ENCODE data around the gene CYRIA. TPM values are rescaled to one million over a fixed set of nuclear protein-coding genes. Genes with fewer than 3 reads are reported as not detected.

The CYRIA gene
- total and polyA plus RNA-seq, 7 donors = 0.92 to 15.3 (median 9.0) TPM

DNA sequence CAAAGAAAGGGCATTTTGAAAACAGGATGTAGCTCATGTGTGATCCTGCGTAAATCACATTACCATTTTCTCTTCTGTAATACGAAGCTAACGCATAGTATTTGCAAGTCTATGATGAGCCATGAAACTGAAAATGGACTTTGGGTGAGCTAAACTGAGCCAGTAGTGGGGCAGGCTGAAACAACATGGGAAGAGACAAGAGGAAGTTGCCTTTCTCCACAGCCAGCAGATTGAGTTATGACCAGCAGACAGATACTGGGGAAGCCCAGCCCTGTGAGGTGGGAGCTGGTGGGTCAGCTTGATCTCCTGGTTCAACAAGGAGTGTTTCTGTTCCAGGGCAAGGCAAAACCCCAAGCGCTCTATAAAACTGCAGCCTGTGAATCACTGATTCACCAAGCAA lies 11.8 kb downstream of the CYRIA start:
- Histone ChIP-seq H3K27ac (peak overlapping the region; percentile 64 to 82 (median 73)), H3K4me3 (no peak overlapping the region), H3K4me1 (peaks cover 0 to 92% (median 78%) of the 10 kb centered on the region in 4 donors), H3K36me3 (no peaks in the 10 kb centered on the region), H3K9me3 (no peaks in the 10 kb centered on the region), H3K27me3 (no peaks in the 10 kb centered on the region)
- intact Hi-C loops (cut with DNase I) = no loop called here
- 83 to 86% methylated on average over 4 of the region's 4 CpGs for WGBS, 2 donors
- peak in 1 of 4 donors; percentile 33 for TF ChIP-seq POLR2AphosphoS5 (IDR thresholded peaks at IDR 0.05)
- TF ChIP-seq POLR2A (IDR thresholded peaks at IDR 0.05) = no peak
- TF ChIP-seq, protein P1, sequence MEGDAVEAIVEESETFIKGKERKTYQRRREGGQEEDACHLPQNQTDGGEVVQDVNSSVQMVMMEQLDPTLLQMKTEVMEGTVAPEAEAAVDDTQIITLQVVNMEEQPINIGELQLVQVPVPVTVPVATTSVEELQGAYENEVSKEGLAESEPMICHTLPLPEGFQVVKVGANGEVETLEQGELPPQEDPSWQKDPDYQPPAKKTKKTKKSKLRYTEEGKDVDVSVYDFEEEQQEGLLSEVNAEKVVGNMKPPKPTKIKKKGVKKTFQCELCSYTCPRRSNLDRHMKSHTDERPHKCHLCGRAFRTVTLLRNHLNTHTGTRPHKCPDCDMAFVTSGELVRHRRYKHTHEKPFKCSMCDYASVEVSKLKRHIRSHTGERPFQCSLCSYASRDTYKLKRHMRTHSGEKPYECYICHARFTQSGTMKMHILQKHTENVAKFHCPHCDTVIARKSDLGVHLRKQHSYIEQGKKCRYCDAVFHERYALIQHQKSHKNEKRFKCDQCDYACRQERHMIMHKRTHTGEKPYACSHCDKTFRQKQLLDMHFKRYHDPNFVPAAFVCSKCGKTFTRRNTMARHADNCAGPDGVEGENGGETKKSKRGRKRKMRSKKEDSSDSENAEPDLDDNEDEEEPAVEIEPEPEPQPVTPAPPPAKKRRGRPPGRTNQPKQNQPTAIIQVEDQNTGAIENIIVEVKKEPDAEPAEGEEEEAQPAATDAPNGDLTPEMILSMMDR (IDR thresholded peaks at IDR 0.05) = no peak
- no peak for TF ChIP-seq EP300 (IDR thresholded peaks at IDR 0.05)
- DNase-seq = no peak

- TF ChIP-seq POLR2AphosphoS5 (IDR thresholded peaks at IDR 0.05) = no peak
- TF ChIP-seq, protein P1 (IDR thresholded peaks at IDR 0.05) = no peak
- TF ChIP-seq EP300 (IDR thresholded peaks at IDR 0.05) = no peak
- no peak for TF ChIP-seq POLR2A (IDR thresholded peaks at IDR 0.05)
- Histone ChIP-seq H3K27me3 (no peaks in the 10 kb centered on the region), H3K9me3 (no peaks in the 10 kb centered on the region), H3K4me1 (peaks cover 0 to 84% (median 71%) of the 10 kb centered on the region in 4 donors), H3K4me3 (no peak overlapping the region), H3K36me3 (no peaks in the 10 kb centered on the region), H3K27ac (peak overlapping the region; percentile 64 to 82 (median 73))
- peak; percentile 79 for DNase-seq
- WGBS, 2 donors = 83 to 86% methylated on average over 2 of the region's 2 CpGs
- intact Hi-C loops (cut with DNase I) = no loop called here
These were observed 12.6 kb downstream of the CYRIA start for GRCh38 chr2:16653083-16653375.

DNA sequence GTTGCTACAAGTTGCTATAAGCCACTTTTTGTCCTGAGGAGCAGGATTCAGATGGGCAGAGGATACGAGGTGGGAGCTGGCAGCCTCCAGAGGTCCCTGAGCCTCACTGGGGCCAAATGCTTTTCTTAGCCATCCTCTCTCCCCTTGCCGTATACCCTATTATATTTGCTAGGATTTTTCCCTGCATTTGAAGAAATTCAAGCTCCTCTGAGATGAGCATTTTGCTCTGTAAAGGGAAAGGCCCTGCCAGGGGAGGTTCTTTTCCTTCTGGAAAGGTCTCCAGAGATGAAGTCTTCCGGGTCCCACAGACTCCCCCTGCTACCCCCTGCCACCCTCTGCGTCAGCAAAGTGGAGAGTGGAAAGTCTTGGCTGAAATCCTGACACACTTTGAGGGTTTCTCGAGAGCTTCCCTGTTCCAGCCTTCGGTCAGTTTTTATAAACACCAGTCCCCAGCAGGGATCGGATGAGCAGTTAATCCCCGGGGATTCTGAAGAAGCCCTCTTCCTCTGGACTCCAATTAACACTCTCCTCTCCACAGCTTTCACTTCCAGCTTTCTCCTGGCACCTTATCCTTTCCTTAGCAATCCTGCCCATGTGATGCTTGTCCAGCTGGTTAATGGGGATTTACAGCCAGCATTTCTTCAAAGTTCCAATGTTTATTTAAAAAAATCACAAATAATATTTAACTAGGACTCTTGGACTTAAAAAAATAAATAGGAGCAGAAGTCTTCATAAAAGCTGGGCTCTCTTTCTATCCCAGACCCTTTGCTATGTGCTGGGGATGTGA lies 13.1 kb downstream of the CYRIA start:
- Histone ChIP-seq H3K27me3 (no peaks in the 10 kb centered on the region), H3K9me3 (no peaks in the 10 kb centered on the region), H3K4me1 (peaks cover 0 to 79% (median 67%) of the 10 kb centered on the region in 4 donors), H3K27ac (peak overlapping the region; percentile 64 to 82 (median 73)), H3K36me3 (no peaks in the 10 kb centered on the region), H3K4me3 (peak overlapping the region in 1 of 4 donors; percentile 8)
- TF ChIP-seq, protein P1 (IDR thresholded peaks at IDR 0.05) = no peak
- TF ChIP-seq POLR2AphosphoS5 (IDR thresholded peaks at IDR 0.05) = peak in 2 of 4 donors; percentile 11 to 23
- intact Hi-C loops (cut with DNase I) = no loop called here
- 63 to 71% methylated on average over 8 of the region's 8 CpGs for WGBS, 2 donors
- peak; percentile 71 for DNase-seq

- peaks cover 0 to 61% (median 54%) of the 10 kb centered on the region in 4 donors for H3K4me1 ChIP-seq
- intact Hi-C loops (cut with DNase I) = no loop called here
- TF ChIP-seq POLR2AphosphoS5 (IDR thresholded peaks at IDR 0.05) (no peak), POLR2A (IDR thresholded peaks at IDR 0.05) (no peak), EP300 (IDR thresholded peaks at IDR 0.05) (no peak)
- TF ChIP-seq, protein P1 (IDR thresholded peaks at IDR 0.05) = no peak
These were observed 15.1 kb downstream of the CYRIA start for GRCh38 chr2:16650287-16651249.

More at GRCh38 chr2:16650287-16651249, 15.1 kb downstream of the CYRIA start:
- Histone ChIP-seq H3K27ac (peak overlapping the region; percentile 54 to 82 (median 73)), H3K9me3 (no peaks in the 10 kb centered on the region), H3K27me3 (no peaks in the 10 kb centered on the region), H3K4me3 (peak overlapping the region in 3 of 4 donors; percentile 31 to 36 (median 35)), H3K36me3 (no peaks in the 10 kb centered on the region)
- DNase-seq = no peak
- WGBS, 2 donors = 43 to 48% methylated on average over 12 of the region's 12 CpGs
